ENCODE results near the gene GATA3.

Gene GATA3

GRCh38 chr10:8084799-8085198, 30.3 kb downstream of the GATA3 start:
- no peak for DNase-seq (ENCODE audit: low read depth)
- no peak overlapping the region for H3K4me3 ChIP-seq (ENCODE audit: low read depth, low read length)
- TF ChIP-seq, protein P1, sequence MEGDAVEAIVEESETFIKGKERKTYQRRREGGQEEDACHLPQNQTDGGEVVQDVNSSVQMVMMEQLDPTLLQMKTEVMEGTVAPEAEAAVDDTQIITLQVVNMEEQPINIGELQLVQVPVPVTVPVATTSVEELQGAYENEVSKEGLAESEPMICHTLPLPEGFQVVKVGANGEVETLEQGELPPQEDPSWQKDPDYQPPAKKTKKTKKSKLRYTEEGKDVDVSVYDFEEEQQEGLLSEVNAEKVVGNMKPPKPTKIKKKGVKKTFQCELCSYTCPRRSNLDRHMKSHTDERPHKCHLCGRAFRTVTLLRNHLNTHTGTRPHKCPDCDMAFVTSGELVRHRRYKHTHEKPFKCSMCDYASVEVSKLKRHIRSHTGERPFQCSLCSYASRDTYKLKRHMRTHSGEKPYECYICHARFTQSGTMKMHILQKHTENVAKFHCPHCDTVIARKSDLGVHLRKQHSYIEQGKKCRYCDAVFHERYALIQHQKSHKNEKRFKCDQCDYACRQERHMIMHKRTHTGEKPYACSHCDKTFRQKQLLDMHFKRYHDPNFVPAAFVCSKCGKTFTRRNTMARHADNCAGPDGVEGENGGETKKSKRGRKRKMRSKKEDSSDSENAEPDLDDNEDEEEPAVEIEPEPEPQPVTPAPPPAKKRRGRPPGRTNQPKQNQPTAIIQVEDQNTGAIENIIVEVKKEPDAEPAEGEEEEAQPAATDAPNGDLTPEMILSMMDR (IDR thresholded peaks at IDR 0.05; ENCODE audit: control insufficient read depth, extremely low read depth, insufficient read depth), result no peak

GRCh38 chr10:8085251-8085650, 30.8 kb downstream of the GATA3 start:
- no peak for DNase-seq (ENCODE audit: low read depth)
- no peak overlapping the region for H3K4me3 ChIP-seq (ENCODE audit: low read depth, low read length)
- TF ChIP-seq, protein P1 (IDR thresholded peaks at IDR 0.05; ENCODE audit: control insufficient read depth, extremely low read depth, insufficient read depth), result no peak

DNA sequence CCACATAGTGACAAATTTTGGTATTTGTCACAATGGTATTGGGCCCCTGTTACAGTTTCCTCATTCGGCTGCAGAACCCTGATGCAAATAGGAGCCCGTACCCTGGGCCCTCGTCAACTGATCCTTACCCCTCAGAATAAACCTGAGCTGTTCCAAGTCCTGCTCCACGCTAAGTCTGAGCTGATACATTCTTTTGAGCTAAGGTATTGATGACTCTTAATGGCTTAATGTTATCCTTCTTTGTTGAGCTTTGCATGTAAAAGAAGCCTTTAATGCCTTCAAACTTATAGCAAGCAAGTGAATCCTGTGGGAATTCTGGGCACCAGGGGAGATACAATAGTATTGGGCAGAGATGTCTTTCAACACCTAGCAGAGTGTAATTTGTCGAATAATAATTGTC, 31.8 kb downstream of the GATA3 start:
- TF ChIP-seq, protein P1 (IDR thresholded peaks at IDR 0.05; ENCODE audit: control insufficient read depth, extremely low read depth, insufficient read depth), result no peak
- no peak overlapping the region for H3K4me3 ChIP-seq (ENCODE audit: low read depth, low read length)
- DNase-seq (ENCODE audit: low read depth), result no peak

DNA sequence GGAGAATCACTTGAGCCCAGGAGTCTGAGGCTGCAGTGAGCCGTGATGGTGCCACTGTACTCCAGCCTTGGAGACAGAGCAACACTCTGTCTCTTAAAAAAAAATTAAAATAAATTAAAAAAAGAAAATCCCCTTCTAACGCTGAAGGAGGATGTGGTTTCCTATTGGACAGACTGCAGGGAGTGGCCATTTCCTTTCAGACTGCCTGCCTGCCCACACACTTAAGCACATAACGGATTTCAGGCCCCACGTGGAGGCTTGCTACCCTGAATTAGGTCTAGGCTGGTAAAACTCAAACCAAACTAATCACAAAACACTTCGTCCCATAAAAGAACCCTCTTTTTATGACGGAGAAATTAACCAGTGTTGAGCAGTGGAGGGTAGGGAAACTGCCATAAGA, 34.0 kb downstream of the GATA3 start:
- no peak for DNase-seq (ENCODE audit: low read depth)
- H3K4me3 ChIP-seq (ENCODE audit: low read depth, low read length), result no peak overlapping the region
- TF ChIP-seq, protein P1 (IDR thresholded peaks at IDR 0.05; ENCODE audit: control insufficient read depth, extremely low read depth, insufficient read depth), result no peak

DNA sequence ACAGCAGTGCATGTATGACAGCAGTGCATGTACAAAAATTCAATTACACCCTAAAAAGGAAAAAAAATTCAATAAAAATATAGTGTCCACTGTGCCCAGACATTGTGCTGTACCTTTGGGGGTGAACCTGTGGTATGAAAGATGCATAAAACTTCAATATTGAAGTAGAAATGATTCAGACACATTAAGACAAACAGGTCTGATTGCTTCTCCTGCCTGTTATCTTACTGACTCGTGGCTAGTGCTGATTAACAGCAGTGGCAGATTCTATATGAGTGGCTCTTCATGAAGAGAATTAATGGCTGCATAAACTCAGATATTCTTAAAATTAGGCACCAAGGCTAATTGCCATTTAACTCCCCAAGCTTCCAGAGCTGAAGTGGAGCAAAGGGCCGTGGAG, 37.9 kb downstream of the GATA3 start:
- no peak for DNase-seq (ENCODE audit: low read depth)
- TF ChIP-seq, protein P1 (IDR thresholded peaks at IDR 0.05; ENCODE audit: control insufficient read depth, extremely low read depth, insufficient read depth), result no peak
- H3K4me3 ChIP-seq (ENCODE audit: low read depth, low read length), result no peak overlapping the region

- H3K4me3 ChIP-seq (ENCODE audit: low read depth, low read length), result no peak overlapping the region
- TF ChIP-seq, protein P1 (IDR thresholded peaks at IDR 0.05; ENCODE audit: control insufficient read depth, extremely low read depth, insufficient read depth), result no peak
- DNase-seq (ENCODE audit: low read depth), result no peak
Measured at GRCh38 chr10:8095959-8096358, 41.5 kb downstream of the GATA3 start.

DNA sequence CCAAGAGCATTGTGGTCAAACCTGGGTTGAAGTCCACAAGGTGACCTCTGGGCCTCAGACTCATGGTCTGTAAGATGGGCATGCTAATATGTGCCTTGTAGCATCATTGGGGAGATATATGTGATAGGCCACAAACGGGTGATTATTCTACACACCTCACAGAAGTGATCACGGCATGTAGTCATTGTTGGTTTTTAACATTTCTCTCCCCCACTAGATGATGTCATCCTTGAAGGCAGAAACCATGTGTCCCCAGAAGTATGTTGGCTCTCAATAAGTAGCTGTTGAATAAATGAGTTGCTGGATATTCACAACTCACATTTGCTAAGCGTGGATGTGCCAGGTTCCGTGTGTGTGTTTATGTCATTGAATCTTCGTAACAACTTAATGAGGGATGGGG, 42.4 kb downstream of the GATA3 start:
- no peak for DNase-seq (ENCODE audit: low read depth)
- TF ChIP-seq, protein P1 (IDR thresholded peaks at IDR 0.05; ENCODE audit: control insufficient read depth, extremely low read depth, insufficient read depth), result no peak
- H3K4me3 ChIP-seq (ENCODE audit: low read depth, low read length), result no peak overlapping the region
